Measurements from ENCODE around the gene ATP2A1.
"Not testable (repeated sequence)": the region's sequence is repeated elsewhere in the genome, so short reads cannot be mapped to it uniquely, and the experiment has no call there.

ATP2A1 gene

GRCh38 chr16:28937222-28937876 is 59.1 kb downstream of the ATP2A1 start:
- DNase-seq (ENCODE audit: low spot score): no peak
- Histone ChIP-seq H3K27ac (no peak overlapping the region), H3K4me3 (no peak overlapping the region)
- no peak for TF ChIP-seq CTCF (IDR thresholded peaks at IDR 0.05)

GRCh38 chr16:28938721-28939120 is 60.4 kb downstream of the ATP2A1 start:
- TF ChIP-seq CTCF (IDR thresholded peaks at IDR 0.05): no peak

GRCh38 chr16:28939825-28940224 is 61.5 kb downstream of the ATP2A1 start:
- H3K4me3 ChIP-seq; DNase-seq (ENCODE audit: low spot score); H3K27ac ChIP-seq: not testable (repeated sequence)

More at GRCh38 chr16:28938721-28939120, 60.4 kb downstream of the ATP2A1 start:
- Histone ChIP-seq H3K27ac (no peak overlapping the region), H3K4me3 (no peak overlapping the region)
- DNase-seq (ENCODE audit: low spot score): no peak

- TF ChIP-seq CTCF (IDR thresholded peaks at IDR 0.05): no peak
- Histone ChIP-seq H3K27ac (no peak overlapping the region), H3K4me3 (no peak overlapping the region)
- no peak for DNase-seq (ENCODE audit: low spot score)
Observed at GRCh38 chr16:28943281-28943680, 65.0 kb downstream of the ATP2A1 start.

- Histone ChIP-seq H3K4me3 (no peak overlapping the region), H3K27ac (no peak overlapping the region)
- no peak for DNase-seq (ENCODE audit: low spot score)
- no peak for TF ChIP-seq CTCF (IDR thresholded peaks at IDR 0.05)
Observed at GRCh38 chr16:28946681-28947080, 68.4 kb downstream of the ATP2A1 start.

GRCh38 chr16:28950648-28951409 is 72.5 kb downstream of the ATP2A1 start, which contains the start of gene NFATC2IP:
NFATC2IP (plus strand) TSS chr16:28950937; CDS start chr16:28951012, 75 bp downstream.
- TF ChIP-seq CTCF (IDR thresholded peaks at IDR 0.05): no peak
- Histone ChIP-seq H3K27ac (peak within 1 kb of the TSS; percentile 77 to 92), H3K4me3 (peak within 1 kb of the TSS; percentile 96)
- peak; percentile 100 for DNase-seq (ENCODE audit: low spot score)

GRCh38 chr16:28951410-28951943 is 73.2 kb downstream of the ATP2A1 start:
- DNase-seq (ENCODE audit: low spot score): no peak
- Histone ChIP-seq H3K4me3 (peak overlapping the region; percentile 96), H3K27ac (peak overlapping the region; percentile 77 to 92)
- TF ChIP-seq CTCF (IDR thresholded peaks at IDR 0.05): no peak

Data from coronary artery (tissue), 2 donors.